Stimulated activated CD4-positive, alpha-beta T cell treated with anti-CD3 and anti-CD28 coated beads, Interleukin-15, amount 100 ng/mL, for 1 hour (primary cell): Measurements from ENCODE around the gene RFT1.

Experiments used
- DNase-seq, 2 donors: peaks; one replicate each; pipeline ENCODE4 v3.0.0-alpha.2; 2020; ENCODE audit warnings: low read depth in 1 of 2, low spot score in 1 of 2

RFT1 gene

GRCh38 chr3:53092942-53093341, 37.3 kb downstream of the RFT1 start:
- no peak for DNase-seq

- no peak for DNase-seq
Measured at GRCh38 chr3:53092216-53092615, 38.0 kb downstream of the RFT1 start.

GRCh38 chr3:53091011-53091410, 39.2 kb downstream of the RFT1 start:
- DNase-seq = no peak

DNA sequence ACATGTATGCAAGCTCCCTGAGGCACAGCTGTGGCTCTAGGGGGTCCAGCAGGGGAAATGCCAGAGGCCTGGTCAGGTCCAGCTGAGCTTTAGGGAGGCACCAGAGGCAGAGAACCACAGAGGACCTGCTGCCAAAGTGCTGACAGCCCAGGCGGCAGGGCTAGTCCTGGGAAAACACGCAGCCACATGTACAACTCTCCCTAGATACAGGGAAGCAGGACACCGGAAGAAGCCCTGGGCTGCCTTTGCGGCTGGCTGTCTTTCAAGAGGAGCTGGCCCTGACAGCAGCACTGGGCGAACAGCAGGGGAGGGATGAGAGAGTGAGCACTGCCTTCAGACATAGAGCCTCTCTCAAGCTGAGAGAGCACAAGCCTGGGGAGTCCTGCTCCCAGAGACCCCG, 40.7 kb downstream of the RFT1 start:
- no peak for DNase-seq

- no peak for DNase-seq
Measured at GRCh38 chr3:53085476-53085875, 44.8 kb downstream of the RFT1 start.

GRCh38 chr3:53084310-53085001, 45.8 kb downstream of the RFT1 start:
- no peak for DNase-seq

GRCh38 chr3:53083949-53084309, 46.3 kb downstream of the RFT1 start:
- no peak for DNase-seq

DNA sequence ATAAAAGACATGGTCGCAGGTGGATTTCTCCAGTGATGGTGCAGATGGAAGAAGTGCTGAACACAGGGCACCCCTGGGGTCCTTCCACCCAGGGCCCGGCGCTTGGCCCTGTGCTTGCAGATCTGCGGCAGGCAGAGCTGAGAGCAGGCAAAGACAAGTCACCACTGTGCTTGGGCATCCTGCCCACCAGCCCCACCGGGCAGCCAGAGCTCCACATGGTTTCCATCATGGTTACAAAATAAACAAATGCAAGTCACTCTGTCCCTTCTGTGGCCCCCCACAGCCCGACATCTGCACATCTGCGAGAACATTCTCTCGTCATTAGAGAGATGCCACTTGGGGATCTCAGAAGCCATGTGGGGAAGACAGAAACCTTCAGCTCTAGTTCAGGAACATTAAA, 46.7 kb downstream of the RFT1 start:
- no peak for DNase-seq

DNA sequence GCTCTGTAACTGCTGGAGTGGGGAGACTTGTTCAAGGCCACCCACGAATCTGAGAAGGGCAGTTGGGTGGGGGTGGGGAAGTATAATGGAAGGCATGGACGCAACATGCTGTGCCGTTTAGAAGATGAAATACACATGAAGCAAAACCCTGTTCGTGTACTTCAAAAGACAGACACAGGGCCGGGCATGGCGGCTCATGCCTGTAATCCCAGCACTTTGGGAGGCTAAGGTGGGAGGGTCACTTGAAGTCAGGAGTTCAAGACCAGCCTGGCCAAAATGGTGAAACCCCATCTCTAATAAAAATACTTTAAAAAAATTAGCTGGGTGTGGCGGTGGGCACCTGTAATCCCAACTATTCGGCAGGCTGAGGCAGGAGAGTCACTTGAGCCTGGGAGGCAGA, 47.5 kb downstream of the RFT1 start:
- DNase-seq = no peak

- DNase-seq = no peak
Measured at GRCh38 chr3:53081318-53081717, 48.9 kb downstream of the RFT1 start.

- no peak for DNase-seq
Measured at GRCh38 chr3:53080612-53081205, 49.5 kb downstream of the RFT1 start.

GRCh38 chr3:53079791-53080555, 50.3 kb downstream of the RFT1 start:
- no peak for DNase-seq

DNA sequence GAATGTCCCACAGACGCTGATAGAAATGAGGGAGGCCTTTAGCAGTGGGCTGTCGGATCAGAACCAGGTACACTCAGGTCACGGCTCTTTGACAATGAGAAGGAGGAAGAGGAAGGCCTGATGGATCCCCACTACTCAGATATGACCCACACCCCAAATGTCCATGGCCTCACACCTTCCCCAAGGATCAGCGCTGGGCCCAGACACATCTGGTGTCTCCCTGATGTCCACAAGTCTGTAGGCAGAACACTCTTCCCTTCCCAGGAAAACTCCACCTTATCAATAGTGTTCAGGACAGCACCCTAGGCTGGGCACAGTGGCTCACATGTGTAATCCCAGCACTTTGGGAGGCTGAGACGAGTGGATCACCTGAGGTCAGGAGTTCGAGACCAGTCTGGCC, 51.1 kb downstream of the RFT1 start:
- DNase-seq = no peak

DNA sequence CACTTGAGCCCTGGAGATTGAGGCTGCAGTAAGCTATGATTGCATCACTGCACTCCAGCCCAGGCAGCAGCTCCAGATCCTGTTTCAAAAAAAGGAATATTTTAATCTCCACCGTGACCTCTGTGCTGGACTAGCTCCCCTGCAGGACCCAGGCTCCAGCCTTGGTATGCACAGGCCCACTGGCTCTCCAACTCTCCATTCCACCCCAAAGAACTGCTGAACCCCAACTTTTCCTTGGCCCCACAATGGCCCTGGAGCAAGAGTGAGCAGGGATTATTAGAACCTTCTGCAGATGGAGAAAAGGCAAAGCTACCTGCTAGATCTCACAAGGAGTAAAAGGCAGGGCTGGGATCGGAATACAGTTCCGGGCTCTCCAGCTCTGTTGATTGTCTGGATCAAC, 51.6 kb downstream of the RFT1 start:
- no peak for DNase-seq

DNA sequence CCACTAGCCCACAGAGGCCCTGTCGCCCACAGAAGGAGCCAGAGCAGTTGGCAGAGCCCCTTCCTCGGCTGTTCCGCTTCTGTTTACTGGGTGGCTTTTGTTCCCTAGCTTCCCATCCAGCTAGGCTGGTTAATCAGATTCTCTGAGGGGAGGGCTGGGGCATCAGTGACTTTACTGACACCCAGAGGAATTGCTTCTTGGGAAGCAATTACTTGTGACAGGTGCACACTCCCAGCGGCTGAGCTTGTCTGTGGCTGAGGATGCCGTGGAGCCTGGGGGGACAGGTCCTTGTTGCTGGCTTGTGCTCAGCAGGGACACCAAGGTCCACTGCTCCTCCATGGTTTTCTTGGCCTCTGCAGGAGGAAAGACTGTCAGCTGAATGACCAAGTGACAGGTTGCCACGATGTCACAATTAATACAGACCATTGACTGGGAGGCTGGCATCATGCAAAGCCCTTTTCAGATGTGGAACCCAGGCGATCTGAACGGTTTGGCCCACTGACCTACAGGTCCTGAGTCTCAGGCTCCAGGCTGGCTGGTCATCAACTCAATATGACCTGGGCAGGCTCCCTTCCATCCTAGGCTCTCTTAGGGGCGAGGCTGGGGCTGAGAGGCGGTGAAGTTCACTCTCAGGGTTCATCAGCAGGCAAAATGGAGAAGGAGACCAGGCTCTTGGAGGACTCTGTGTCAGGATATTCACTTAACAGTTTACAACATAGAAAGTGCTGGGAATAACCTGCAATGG, 52.6 kb downstream of the RFT1 start:
- DNase-seq = no peak

DNA sequence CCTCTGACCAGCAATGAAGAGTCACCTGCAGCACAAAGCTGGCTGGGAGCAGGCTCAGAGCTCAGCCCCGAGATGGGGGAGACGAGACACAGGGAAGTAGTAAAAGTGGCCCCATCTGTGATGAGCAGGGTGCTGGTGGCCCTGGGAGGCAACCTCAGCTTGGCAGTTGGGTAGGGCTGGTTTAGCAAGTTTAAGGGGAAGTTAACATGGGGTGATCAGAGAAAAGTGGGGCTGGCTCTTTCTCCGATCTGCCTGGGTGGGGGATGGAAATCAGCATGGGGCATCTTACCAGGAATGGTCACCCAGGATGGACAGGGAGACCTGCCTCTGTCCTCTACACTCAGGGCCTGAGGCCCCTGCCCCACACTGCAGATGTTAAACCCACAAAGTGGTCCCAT, 54.5 kb downstream of the RFT1 start:
- DNase-seq = no peak

GRCh38 chr3:53074761-53075742, 55.2 kb downstream of the RFT1 start:
- DNase-seq = no peak

GRCh38 chr3:53074366-53074696, 55.9 kb downstream of the RFT1 start:
- DNase-seq = no peak

DNA sequence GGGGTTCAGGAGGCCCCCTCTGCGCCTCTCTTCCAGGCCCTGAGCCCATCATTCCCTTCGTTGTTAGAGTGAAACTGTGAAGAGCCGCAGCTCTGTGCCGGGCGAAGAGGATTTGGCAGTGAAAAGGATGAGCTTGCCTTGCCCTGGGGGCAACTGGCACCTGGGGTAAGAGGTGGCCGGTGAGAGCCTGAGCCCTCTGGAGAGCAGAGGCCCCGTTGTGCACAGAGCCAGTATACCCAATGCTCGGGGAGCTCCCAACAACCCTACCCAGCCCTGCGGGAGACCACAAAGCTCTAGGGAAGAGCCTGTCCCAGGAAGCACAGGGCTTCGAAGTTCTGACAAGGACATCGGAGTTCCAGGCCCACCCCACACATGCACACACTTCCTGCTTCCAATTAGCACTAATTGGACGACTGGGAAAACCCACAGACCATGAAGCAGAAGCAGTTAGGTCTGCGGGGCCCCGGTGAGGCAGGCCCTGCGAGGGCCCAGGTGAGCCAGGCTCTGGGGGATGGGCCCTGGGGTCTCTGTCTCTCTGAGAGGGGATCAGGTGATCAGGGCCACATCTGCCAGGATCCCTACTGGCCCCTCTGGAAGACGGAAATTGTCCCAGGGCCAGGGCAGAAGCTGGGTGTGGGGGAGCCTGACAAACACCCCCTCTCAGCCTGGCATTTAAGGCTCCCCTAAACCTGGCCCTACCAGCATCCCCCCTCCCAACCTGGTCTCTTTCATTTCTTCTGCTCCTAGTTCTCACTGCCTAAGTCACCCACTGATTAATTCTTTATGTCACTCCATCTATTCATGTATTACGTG, 56.5 kb downstream of the RFT1 start:
- DNase-seq = no peak
